Activated CD4-positive, alpha-beta memory T cell treated with anti-CD3 and anti-CD28 coated beads for 36 hours (primary cell): ENCODE results near the gene C3orf70. TPM values are rescaled to one million over a fixed set of nuclear protein-coding genes. Genes with fewer than 3 reads are reported as not detected.
"Not testable (repeated sequence)": the region's sequence is repeated elsewhere in the genome, so short reads cannot be mapped to it uniquely, and the experiment has no call there.

ENCODE experiments used
- CTCF ChIA-PET: fragments of 350-600 bp; sonication (Branson Sonifier 250); formaldehyde crosslinking; loops from one replicate; lab custom pipeline; 2021; ENCODE audit warnings: antibody characterized with exemption, inconsistent platforms; lab: Charles Lee
- POLR2A ChIA-PET: fragments of 350-600 bp; sonication (Branson Sonifier 250); formaldehyde crosslinking; loops from one replicate; lab custom pipeline; 2021; ENCODE audit warnings: antibody characterized with exemption; lab: Charles Lee
- DNase-seq: peaks from one replicate; pipeline ENCODE4 v3.0.0-alpha.2; 2020
- H3K27ac Mint-ChIP-seq: one replicate; pipeline ENCODE4 v1.8.0; 2021; ENCODE audit warnings: mixed read lengths
- H3K27me3 Mint-ChIP-seq: one replicate; pipeline ENCODE4 v1.8.0; 2021; ENCODE audit warnings: mixed read lengths
- H3K36me3 Mint-ChIP-seq: one replicate; pipeline ENCODE4 v1.8.0; 2021; ENCODE audit warnings: mixed read lengths
- H3K4me1 Mint-ChIP-seq: one replicate; pipeline ENCODE4 v1.8.0; 2021; ENCODE audit warnings: low read depth, mixed read lengths
- H3K4me3 Mint-ChIP-seq: one replicate; pipeline ENCODE4 v1.8.0; 2021; ENCODE audit warnings: mild to moderate bottlenecking, mixed read lengths
- H3K9me3 Mint-ChIP-seq: one replicate; pipeline ENCODE4 v1.8.0; 2021; ENCODE audit warnings: mixed read lengths
- intact Hi-C: fragments of 100-400 bp; cut with micrococcal nuclease; formaldehyde crosslinking; loops from one replicate; pipeline ENCODE4 v1.15.1; 2023
- total RNA-seq, 2 experiments: library from RNA; stranded (reverse); gene quantifications; one replicate each; pipeline ENCODE4 v1.2.3, GENCODE V29; 2021

C3orf70 gene
- total RNA-seq, 2 experiments from 2014 or later, result not detected

GRCh38 chr3:185145511-185145910, 7.3 kb downstream of the C3orf70 start:
- Mint-ChIP-seq H3K4me3 (no peak overlapping the region), H3K9me3 (no peaks in the 10 kb centered on the region), H3K27me3 (peaks cover 8% of the 10 kb centered on the region), H3K4me1 (no peaks in the 10 kb centered on the region), H3K36me3 (no peaks in the 10 kb centered on the region), H3K27ac (no peak overlapping the region)
- ChIA-PET CTCF (no interaction called here), POLR2A (no interaction called here)
- intact Hi-C loops, result no loop called here
- DNase-seq, result no peak

DNA sequence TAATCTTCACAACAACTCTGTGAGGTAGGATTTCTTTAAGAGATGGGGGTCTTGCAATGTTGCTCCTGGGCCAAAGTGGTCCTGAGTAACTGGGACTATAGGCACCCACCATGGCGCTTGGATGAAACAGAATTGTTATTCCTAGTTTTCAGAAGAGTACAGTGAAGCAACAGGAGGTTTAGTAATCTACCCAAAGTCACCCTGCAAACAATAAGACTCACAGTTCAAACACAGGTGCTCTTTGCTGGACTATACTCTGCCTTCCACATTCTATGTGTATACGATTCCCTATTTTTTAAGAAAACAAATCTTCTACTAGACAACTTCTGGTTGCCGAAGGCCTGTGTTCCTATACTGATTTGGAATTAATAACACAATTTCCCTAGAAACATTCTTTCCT, 8.1 kb downstream of the C3orf70 start:
- Mint-ChIP-seq H3K27me3 (peaks cover 4% of the 10 kb centered on the region), H3K9me3 (no peaks in the 10 kb centered on the region), H3K36me3 (no peaks in the 10 kb centered on the region), H3K4me1 (no peaks in the 10 kb centered on the region), H3K4me3 (no peak overlapping the region), H3K27ac (no peak overlapping the region)
- no peak for DNase-seq
- intact Hi-C loops, result no loop called here
- ChIA-PET CTCF (no interaction called here), POLR2A (no interaction called here)

- POLR2A ChIA-PET, result no interaction called here
- H3K36me3 Mint-ChIP-seq, result no peaks in the 10 kb centered on the region
- no peak overlapping the region for H3K4me3 Mint-ChIP-seq
- H3K27me3 Mint-ChIP-seq, result peaks cover 15% of the 10 kb centered on the region
- no peak overlapping the region for H3K27ac Mint-ChIP-seq
- no peak for DNase-seq
- intact Hi-C loops, result no loop called here
- CTCF ChIA-PET, result no interaction called here
- no peaks in the 10 kb centered on the region for H3K9me3 Mint-ChIP-seq
- no peaks in the 10 kb centered on the region for H3K4me1 Mint-ChIP-seq
Measured at GRCh38 chr3:185137821-185138220, 15.0 kb downstream of the C3orf70 start.

DNA sequence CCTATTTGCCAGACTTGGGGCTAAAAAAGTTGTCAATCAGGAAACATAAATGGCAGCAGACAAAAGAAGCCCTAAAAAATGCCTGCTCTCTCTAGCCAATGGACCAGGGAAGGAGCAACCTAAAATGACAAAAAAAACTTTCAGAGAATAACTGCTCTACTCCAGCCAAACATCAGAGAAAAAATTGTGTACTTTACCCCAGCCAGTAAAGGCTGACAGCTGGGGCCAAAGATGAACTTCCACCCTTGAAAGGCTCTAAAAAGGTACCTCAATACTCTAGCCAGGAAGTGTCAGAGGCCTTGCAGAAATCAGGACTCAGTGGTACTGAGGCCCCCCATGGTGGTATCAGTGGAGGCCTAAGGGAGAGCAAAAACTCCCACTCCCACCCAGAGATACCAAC, 18.4 kb downstream of the C3orf70 start:
- Mint-ChIP-seq H3K27me3 (peaks cover 21% of the 10 kb centered on the region), H3K9me3 (no peaks in the 10 kb centered on the region), H3K36me3 (no peaks in the 10 kb centered on the region), H3K4me1 (no peaks in the 10 kb centered on the region), H3K27ac (no peak overlapping the region), H3K4me3 (no peak overlapping the region)
- no peak for DNase-seq
- ChIA-PET CTCF (no interaction called here), POLR2A (no interaction called here)
- intact Hi-C loops, result no loop called here

GRCh38 chr3:185131602-185132256, 21.1 kb downstream of the C3orf70 start:
- no peaks in the 10 kb centered on the region for H3K36me3 Mint-ChIP-seq
- intact Hi-C loops, result no loop called here
- no peaks in the 10 kb centered on the region for H3K9me3 Mint-ChIP-seq
- no peak overlapping the region for H3K4me3 Mint-ChIP-seq
- CTCF ChIA-PET, result no interaction called here
- H3K4me1 Mint-ChIP-seq, result no peaks in the 10 kb centered on the region
- DNase-seq, result no peak
- POLR2A ChIA-PET, result no interaction called here
- peaks cover 16% of the 10 kb centered on the region for H3K27me3 Mint-ChIP-seq
- H3K27ac Mint-ChIP-seq, result no peak overlapping the region

DNA sequence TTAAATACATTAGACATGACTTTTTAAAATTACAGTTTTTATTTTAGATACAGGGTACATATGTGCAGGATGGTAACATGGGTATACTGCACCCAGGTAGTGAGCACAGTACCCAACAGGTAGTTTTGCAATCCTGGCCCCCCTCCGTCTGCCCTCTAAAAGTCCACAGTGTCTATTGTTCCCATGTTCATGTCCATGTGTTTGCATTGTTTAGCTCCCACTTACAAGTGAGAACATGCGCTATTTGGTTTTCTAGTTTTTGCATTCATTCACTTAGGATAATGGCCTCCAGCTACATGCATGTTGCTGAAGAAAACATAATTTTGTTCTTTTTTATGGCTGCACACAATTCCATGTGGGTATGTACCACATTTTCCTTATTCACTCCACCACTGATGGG, 23.8 kb downstream of the C3orf70 start:
- Mint-ChIP-seq H3K27ac (no peak overlapping the region), H3K36me3 (no peaks in the 10 kb centered on the region), H3K4me3 (no peak overlapping the region), H3K27me3 (peaks cover 15% of the 10 kb centered on the region), H3K4me1 (no peaks in the 10 kb centered on the region), H3K9me3 (no peaks in the 10 kb centered on the region)
- no peak for DNase-seq
- ChIA-PET CTCF (no interaction called here), POLR2A (no interaction called here)
- intact Hi-C loops, result no loop called here

GRCh38 chr3:185126201-185126600, 26.7 kb downstream of the C3orf70 start:
- no peaks in the 10 kb centered on the region for H3K4me1 Mint-ChIP-seq
- no peak for DNase-seq
- no peaks in the 10 kb centered on the region for H3K9me3 Mint-ChIP-seq
- H3K27ac Mint-ChIP-seq, result no peak overlapping the region
- H3K27me3 Mint-ChIP-seq, result peaks cover 9% of the 10 kb centered on the region
- intact Hi-C loops, result no loop called here
- CTCF ChIA-PET, result interaction anchor here (0.7 kb wide), 1 partner anchor 302 kb away, joined by 3 read pairs; no protein-coding TSS in a partner anchor
- no peaks in the 10 kb centered on the region for H3K36me3 Mint-ChIP-seq
- POLR2A ChIA-PET, result no interaction called here
- H3K4me3 Mint-ChIP-seq, result no peak overlapping the region

- Mint-ChIP-seq H3K27me3 (peaks cover 6% of the 10 kb centered on the region), H3K4me3 (no peak overlapping the region), H3K27ac (no peak overlapping the region), H3K36me3 (no peaks in the 10 kb centered on the region), H3K4me1 (no peaks in the 10 kb centered on the region), H3K9me3 (no peaks in the 10 kb centered on the region)
- ChIA-PET POLR2A (no interaction called here), CTCF (no interaction called here)
- intact Hi-C loops, result no loop called here
- DNase-seq, result no peak
Measured at GRCh38 chr3:185120126-185120525, 32.7 kb downstream of the C3orf70 start.

DNA sequence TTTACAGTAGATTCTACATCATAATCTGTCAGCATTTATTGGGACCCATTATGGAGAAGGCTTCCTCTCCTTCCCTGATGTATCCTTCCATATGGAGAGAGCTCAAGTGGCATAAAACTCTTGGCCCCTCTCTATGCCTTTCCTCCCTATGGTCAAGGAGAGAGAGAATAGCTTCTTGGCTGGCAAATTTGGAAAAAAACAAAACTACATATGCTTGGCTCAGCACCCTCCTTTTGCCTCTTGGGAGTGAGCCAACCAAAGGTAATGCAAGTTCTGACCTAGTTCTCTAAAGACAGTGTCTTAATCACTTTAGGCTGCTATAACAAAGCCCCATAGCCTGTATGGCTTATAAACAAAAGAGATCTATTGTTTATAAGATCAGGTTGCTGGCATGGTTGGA, 37.5 kb downstream of the C3orf70 start:
- Mint-ChIP-seq H3K36me3 (no peaks in the 10 kb centered on the region), H3K9me3 (peaks cover 2% of the 10 kb centered on the region), H3K4me3 (no peak overlapping the region), H3K4me1 (no peaks in the 10 kb centered on the region), H3K27me3 (peaks cover 8% of the 10 kb centered on the region), H3K27ac (no peak overlapping the region)
- intact Hi-C loops, result no loop called here
- no peak for DNase-seq
- POLR2A ChIA-PET, result no interaction called here
- CTCF ChIA-PET, result no interaction called here

- H3K27ac Mint-ChIP-seq, result no peak overlapping the region
Measured at GRCh38 chr3:185114756-185115155, 38.1 kb downstream of the C3orf70 start.

DNA sequence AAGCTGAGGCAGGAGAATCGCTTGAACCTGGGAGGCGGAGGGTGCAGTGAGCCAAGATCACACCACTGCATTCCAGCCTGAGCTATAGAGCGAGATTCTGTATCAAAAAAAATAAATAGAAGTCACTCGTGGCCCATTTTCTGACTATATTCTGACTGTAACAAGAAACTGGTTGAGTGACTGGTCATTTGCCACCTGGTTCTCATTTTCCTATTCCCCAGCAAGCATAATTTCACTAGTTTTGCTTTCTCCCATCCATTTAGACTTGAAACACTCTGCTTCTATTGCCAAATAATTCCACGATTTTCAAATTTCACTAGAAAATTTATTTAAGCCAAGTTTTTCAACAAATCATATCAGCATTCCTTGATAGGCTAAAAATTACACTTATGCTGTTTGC, 40.7 kb downstream of the C3orf70 start:
- ChIA-PET POLR2A (no interaction called here), CTCF (no interaction called here)
- Mint-ChIP-seq H3K27ac (no peak overlapping the region), H3K36me3 (no peaks in the 10 kb centered on the region), H3K27me3 (peaks cover 7% of the 10 kb centered on the region), H3K4me1 (no peaks in the 10 kb centered on the region), H3K4me3 (no peak overlapping the region), H3K9me3 (peaks cover 2% of the 10 kb centered on the region)
- DNase-seq, result no peak
- intact Hi-C loops, result no loop called here

More at GRCh38 chr3:185114756-185115155, 38.1 kb downstream of the C3orf70 start:
- Mint-ChIP-seq H3K4me1 (no peaks in the 10 kb centered on the region), H3K27me3 (peaks cover 8% of the 10 kb centered on the region), H3K4me3 (no peak overlapping the region), H3K36me3 (no peaks in the 10 kb centered on the region), H3K9me3 (peaks cover 2% of the 10 kb centered on the region)
- no peak for DNase-seq
- CTCF ChIA-PET, result interaction anchor here (0.6 kb wide), 2 partner anchors 87 to 95 kb away, joined by 3 to 4 read pairs; no protein-coding TSS in a partner anchor
- intact Hi-C loops, result no loop called here
- POLR2A ChIA-PET, result no interaction called here

DNA sequence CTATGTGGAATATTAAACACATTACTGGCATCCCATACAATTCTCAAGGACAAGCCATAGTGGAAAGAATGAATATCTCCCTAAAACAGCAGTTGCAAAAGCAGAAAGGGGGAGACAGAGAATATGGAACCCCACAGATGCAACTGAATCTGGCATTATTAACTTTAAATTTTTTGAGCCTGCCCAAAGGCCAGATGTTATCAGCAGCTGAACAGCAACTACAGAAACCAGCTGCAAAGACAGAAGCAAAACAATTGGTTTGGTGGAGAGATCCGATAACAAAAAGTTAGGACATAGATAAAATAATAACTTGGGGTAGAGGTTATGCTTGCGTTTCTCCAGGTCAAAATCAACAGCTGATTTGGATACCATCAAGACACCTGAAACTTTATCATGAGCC, 43.8 kb downstream of the C3orf70 start:
- DNase-seq, intact Hi-C loops, H3K4me1 Mint-ChIP-seq, H3K27me3 Mint-ChIP-seq, H3K36me3 Mint-ChIP-seq, H3K4me3 Mint-ChIP-seq, H3K27ac Mint-ChIP-seq, CTCF ChIA-PET, POLR2A ChIA-PET: not testable (repeated sequence)
- H3K9me3 Mint-ChIP-seq, result peaks cover 16% of the 10 kb centered on the region

- H3K27me3 Mint-ChIP-seq, POLR2A ChIA-PET, H3K4me1 Mint-ChIP-seq, H3K36me3 Mint-ChIP-seq, DNase-seq, H3K27ac Mint-ChIP-seq, intact Hi-C loops, CTCF ChIA-PET, H3K4me3 Mint-ChIP-seq: not testable (repeated sequence)
- H3K9me3 Mint-ChIP-seq, result peaks cover 21% of the 10 kb centered on the region
Measured at GRCh38 chr3:185106256-185106890, 46.5 kb downstream of the C3orf70 start.
